ENCODE results near the gene CAMKMT. TPM values are rescaled to one million over a fixed set of nuclear protein-coding genes. Genes with fewer than 3 reads are reported as not detected.

CAMKMT gene
- total and polyA plus RNA-seq, 2 experiments from 2014 or later, result 26.5 to 29.5 TPM

GRCh38 chr2:44620189-44620990 lies 258.6 kb downstream of the CAMKMT start:
- H4K20me1 ChIP-seq (replicated peaks; ENCODE audit: insufficient read depth), result no peaks in the 10 kb centered on the region
- H3K27ac Mint-ChIP-seq, result no peak overlapping the region

DNA sequence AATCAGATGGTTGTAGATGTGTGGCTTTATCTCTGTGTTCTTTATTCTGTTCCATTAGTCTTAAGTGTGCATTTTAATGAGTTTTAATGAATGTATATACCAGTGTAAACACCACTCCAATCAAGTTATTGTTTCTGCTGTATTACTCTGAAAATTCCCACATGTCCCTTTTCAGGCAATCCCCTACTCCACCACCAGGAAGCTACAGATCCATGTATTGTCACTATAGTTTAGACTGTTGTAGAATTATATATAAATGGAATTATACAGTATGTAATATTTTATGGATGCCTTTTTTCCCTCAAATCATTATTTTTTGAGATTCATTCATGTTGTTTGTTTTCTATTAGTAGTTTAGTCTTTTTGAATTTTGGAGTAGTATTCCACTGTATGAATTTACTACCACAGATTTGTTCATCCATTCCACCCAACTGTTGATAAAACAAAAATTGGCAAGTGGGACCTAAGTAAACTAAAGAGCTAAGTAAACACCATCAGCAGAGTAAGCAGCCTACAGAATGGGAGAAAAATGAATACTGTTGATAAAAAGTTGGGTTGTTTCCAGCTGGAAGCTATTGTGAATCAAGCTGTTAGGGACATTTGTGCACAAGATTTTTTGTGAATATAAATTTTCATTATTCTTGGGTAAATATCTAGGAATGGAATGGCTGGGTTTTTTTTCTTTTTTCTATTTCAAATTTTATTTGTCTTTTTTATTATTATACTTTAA lies 262.0 kb downstream of the CAMKMT start:
- H3K79me2 ChIP-seq (replicated peaks; ENCODE audit: insufficient read depth), result no peaks in the 10 kb centered on the region
- peaks cover 3% of the 10 kb centered on the region; the same call in 2 of the 3 replicates for H3K4me1 Mint-ChIP-seq
- no peak overlapping the region for H3K4me3 Mint-ChIP-seq
- ATAC-seq (no peak; the same call in 2 of the 3 replicates), DNase-seq (ENCODE audit: low spot score) (peak; percentile 19)
- no peaks in the 10 kb centered on the region for H3K36me3 Mint-ChIP-seq (ENCODE audit: low read depth)
- H3K9me3 Mint-ChIP-seq, result no peaks in the 10 kb centered on the region
- H3K4me1 ChIP-seq (ENCODE audit: insufficient read depth), result no peaks in the 10 kb centered on the region
- H3K27me3 Mint-ChIP-seq (ENCODE audit: insufficient read depth, low read depth, poor library complexity), result no peaks in the 10 kb centered on the region
- no peaks in the 10 kb centered on the region for H3K36me3 ChIP-seq (ENCODE audit: insufficient read depth)
- H3K4me3 ChIP-seq, result no peak overlapping the region
- no peaks in the 10 kb centered on the region for H3K27me3 ChIP-seq (ENCODE audit: insufficient read depth)
- TF ChIP-seq EZH2 (IDR thresholded peaks at IDR 0.05; ENCODE audit: low read depth, unreplicated experiment) (no peak), ETS1 (IDR thresholded peaks at IDR 0.05) (no peak), JUNB (IDR thresholded peaks at IDR 0.05; ENCODE audit: unreplicated experiment) (no peak), POLR2AphosphoS5 (IDR thresholded peaks at IDR 0.05; ENCODE audit: low read depth) (no peak), ZNF114 (CRISPR knock-in tag; IDR thresholded peaks at IDR 0.05) (no peak)
- TF ChIP-seq, protein P1, sequence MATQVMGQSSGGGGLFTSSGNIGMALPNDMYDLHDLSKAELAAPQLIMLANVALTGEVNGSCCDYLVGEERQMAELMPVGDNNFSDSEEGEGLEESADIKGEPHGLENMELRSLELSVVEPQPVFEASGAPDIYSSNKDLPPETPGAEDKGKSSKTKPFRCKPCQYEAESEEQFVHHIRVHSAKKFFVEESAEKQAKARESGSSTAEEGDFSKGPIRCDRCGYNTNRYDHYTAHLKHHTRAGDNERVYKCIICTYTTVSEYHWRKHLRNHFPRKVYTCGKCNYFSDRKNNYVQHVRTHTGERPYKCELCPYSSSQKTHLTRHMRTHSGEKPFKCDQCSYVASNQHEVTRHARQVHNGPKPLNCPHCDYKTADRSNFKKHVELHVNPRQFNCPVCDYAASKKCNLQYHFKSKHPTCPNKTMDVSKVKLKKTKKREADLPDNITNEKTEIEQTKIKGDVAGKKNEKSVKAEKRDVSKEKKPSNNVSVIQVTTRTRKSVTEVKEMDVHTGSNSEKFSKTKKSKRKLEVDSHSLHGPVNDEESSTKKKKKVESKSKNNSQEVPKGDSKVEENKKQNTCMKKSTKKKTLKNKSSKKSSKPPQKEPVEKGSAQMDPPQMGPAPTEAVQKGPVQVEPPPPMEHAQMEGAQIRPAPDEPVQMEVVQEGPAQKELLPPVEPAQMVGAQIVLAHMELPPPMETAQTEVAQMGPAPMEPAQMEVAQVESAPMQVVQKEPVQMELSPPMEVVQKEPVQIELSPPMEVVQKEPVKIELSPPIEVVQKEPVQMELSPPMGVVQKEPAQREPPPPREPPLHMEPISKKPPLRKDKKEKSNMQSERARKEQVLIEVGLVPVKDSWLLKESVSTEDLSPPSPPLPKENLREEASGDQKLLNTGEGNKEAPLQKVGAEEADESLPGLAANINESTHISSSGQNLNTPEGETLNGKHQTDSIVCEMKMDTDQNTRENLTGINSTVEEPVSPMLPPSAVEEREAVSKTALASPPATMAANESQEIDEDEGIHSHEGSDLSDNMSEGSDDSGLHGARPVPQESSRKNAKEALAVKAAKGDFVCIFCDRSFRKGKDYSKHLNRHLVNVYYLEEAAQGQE (IDR thresholded peaks at IDR 0.05; ENCODE audit: unreplicated experiment), result no peak
- TF ChIP-seq, protein P2, sequence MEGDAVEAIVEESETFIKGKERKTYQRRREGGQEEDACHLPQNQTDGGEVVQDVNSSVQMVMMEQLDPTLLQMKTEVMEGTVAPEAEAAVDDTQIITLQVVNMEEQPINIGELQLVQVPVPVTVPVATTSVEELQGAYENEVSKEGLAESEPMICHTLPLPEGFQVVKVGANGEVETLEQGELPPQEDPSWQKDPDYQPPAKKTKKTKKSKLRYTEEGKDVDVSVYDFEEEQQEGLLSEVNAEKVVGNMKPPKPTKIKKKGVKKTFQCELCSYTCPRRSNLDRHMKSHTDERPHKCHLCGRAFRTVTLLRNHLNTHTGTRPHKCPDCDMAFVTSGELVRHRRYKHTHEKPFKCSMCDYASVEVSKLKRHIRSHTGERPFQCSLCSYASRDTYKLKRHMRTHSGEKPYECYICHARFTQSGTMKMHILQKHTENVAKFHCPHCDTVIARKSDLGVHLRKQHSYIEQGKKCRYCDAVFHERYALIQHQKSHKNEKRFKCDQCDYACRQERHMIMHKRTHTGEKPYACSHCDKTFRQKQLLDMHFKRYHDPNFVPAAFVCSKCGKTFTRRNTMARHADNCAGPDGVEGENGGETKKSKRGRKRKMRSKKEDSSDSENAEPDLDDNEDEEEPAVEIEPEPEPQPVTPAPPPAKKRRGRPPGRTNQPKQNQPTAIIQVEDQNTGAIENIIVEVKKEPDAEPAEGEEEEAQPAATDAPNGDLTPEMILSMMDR (conservative IDR thresholded peaks at IDR 0.05; ENCODE audit: low read depth in 2 of 2), result peak in 1 of 2 experiments; percentile 55; a peak in 2 of 4 replicates
- H2AFZ ChIP-seq, result no peak overlapping the region
- H4K20me1 ChIP-seq (replicated peaks; ENCODE audit: insufficient read depth), result no peaks in the 10 kb centered on the region
- no peak overlapping the region for H3K27ac Mint-ChIP-seq
- no peak overlapping the region for H3K27ac ChIP-seq (ENCODE audit: low read depth)
- no peaks in the 10 kb centered on the region for H3K9me2 ChIP-seq (ENCODE audit: insufficient read depth)
- no peaks in the 10 kb centered on the region for H3F3A ChIP-seq (replicated peaks; ENCODE audit: low read depth)
- H3K4me2 ChIP-seq, result no peak overlapping the region

More at GRCh38 chr2:44620189-44620990, 258.6 kb downstream of the CAMKMT start:
- ATAC-seq (no peak), DNase-seq (ENCODE audit: low spot score) (no peak)
- H3K4me3 Mint-ChIP-seq, result no peak overlapping the region
- Histone ChIP-seq H3F3A (replicated peaks; ENCODE audit: low read depth) (no peaks in the 10 kb centered on the region), H3K4me2 (no peak overlapping the region), H3K27me3 (ENCODE audit: insufficient read depth) (no peaks in the 10 kb centered on the region), H3K9me2 (ENCODE audit: insufficient read depth) (no peaks in the 10 kb centered on the region), H3K36me3 (ENCODE audit: insufficient read depth) (no peaks in the 10 kb centered on the region), H3K27ac (ENCODE audit: low read depth) (no peak overlapping the region), H3K4me3 (no peak overlapping the region), H2AFZ (no peak overlapping the region), H3K79me2 (replicated peaks; ENCODE audit: insufficient read depth) (no peaks in the 10 kb centered on the region), H3K4me1 (ENCODE audit: insufficient read depth) (peaks cover 10% of the 10 kb centered on the region)
- no peak for TF ChIP-seq POLR2AphosphoS5 (IDR thresholded peaks at IDR 0.05; ENCODE audit: low read depth)
- TF ChIP-seq, protein P2 (conservative IDR thresholded peaks at IDR 0.05; ENCODE audit: low read depth in 2 of 2), result peak; percentile 19 to 44; a peak in 3 of 4 replicates
- no peaks in the 10 kb centered on the region for H3K9me3 Mint-ChIP-seq
- H3K4me1 Mint-ChIP-seq, result peaks cover 3% of the 10 kb centered on the region; the same call in 2 of the 3 replicates
- no peaks in the 10 kb centered on the region for H3K27me3 Mint-ChIP-seq (ENCODE audit: insufficient read depth, low read depth, poor library complexity)
- H3K36me3 Mint-ChIP-seq (ENCODE audit: low read depth), result no peaks in the 10 kb centered on the region

Measured in GM23338 (cell line).